Measurements from ENCODE around the gene ST6GALNAC1.

Gene ST6GALNAC1, protein sequence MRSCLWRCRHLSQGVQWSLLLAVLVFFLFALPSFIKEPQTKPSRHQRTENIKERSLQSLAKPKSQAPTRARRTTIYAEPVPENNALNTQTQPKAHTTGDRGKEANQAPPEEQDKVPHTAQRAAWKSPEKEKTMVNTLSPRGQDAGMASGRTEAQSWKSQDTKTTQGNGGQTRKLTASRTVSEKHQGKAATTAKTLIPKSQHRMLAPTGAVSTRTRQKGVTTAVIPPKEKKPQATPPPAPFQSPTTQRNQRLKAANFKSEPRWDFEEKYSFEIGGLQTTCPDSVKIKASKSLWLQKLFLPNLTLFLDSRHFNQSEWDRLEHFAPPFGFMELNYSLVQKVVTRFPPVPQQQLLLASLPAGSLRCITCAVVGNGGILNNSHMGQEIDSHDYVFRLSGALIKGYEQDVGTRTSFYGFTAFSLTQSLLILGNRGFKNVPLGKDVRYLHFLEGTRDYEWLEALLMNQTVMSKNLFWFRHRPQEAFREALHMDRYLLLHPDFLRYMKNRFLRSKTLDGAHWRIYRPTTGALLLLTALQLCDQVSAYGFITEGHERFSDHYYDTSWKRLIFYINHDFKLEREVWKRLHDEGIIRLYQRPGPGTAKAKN

GRCh38 chr17:76643553-76644148 is at the start of gene ST6GALNAC1:
ST6GALNAC1 (minus strand) TSS chr17:76643757; CDS start chr17:76643638, 119 bp downstream.
- DNase-seq, result peak; percentile 68
- H3K9me3 Mint-ChIP-seq, result peaks cover 13% of the 10 kb centered on the region
- H3K36me3 Mint-ChIP-seq, result peaks cover 3% of the 10 kb centered on the region
- peaks cover 20% of the 10 kb centered on the region for H3K27me3 Mint-ChIP-seq
- H3K27ac Mint-ChIP-seq, result peak within 1 kb of the TSS; percentile 83
- CTCF ChIA-PET, result interaction anchor here (1.0 to 1.7 kb wide), 3 partner anchors 13 to 37 kb away, joined by 3 to 6 read pairs (median 4); no protein-coding TSS in a partner anchor
- H3K4me3 Mint-ChIP-seq, result peak within 1 kb of the TSS; percentile 66
- H3K4me1 Mint-ChIP-seq, result peaks cover 39% of the 10 kb centered on the region

DNA sequence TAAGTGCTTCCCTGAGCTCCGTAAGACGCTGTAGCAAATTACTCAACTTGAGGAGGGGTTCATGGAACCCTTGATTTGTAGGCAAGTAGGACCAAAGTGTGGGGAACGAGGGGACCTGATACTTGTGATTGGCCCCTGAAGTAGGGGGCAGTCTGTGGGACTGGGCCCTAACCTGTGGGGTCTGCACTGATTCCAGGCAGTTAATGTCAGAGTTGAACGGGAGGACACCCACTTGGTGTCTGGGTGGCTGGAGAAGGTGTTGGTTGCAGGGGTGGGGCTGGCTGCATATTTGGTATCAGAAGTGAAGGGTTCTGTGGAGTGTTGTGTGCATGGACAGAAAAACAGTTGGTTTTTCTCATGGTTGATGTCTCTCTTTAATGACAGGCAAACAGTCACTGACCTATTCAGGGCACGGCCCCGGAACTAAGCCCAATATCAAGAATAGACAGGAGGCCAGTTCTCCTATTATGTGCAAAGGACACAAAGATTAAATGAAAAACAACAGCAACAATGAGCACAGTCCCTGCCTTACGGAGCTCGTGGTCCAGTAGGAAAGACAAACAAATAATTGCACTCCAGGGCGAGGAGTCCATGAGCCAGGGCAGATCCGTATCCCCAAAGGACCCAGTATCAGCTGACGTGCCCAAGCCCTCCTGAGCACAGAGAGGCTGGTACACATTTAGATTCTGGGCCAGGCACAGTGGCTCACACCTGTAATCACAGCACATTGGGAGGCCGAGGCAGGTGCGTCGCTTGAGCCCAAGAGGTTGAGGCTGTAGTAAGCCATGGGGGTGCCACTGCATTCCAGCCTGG is 48.0 kb upstream of the ST6GALNAC1 start:
- CTCF ChIA-PET, result interaction anchor here (0.8 to 2.0 kb wide), 2 partner anchors 10 to 30 kb away, joined by 3 to 9 read pairs; no protein-coding TSS in a partner anchor
- DNase-seq, result no peak
- no peak overlapping the region for H3K4me3 Mint-ChIP-seq
- no peaks in the 10 kb centered on the region for H3K9me3 Mint-ChIP-seq
- peaks cover 16% of the 10 kb centered on the region for H3K4me1 Mint-ChIP-seq
- no peak overlapping the region for H3K27ac Mint-ChIP-seq
- H3K36me3 Mint-ChIP-seq, result peaks cover 2% of the 10 kb centered on the region
- peaks cover 33% of the 10 kb centered on the region for H3K27me3 Mint-ChIP-seq

- CTCF ChIA-PET, result interaction anchor here (0.8 to 2.0 kb wide), 2 partner anchors 9 to 29 kb away, joined by 3 to 9 read pairs; no protein-coding TSS in a partner anchor
- H3K4me3 Mint-ChIP-seq, result no peak overlapping the region
- H3K36me3 Mint-ChIP-seq, result no peaks in the 10 kb centered on the region
- H3K27me3 Mint-ChIP-seq, result peaks cover 34% of the 10 kb centered on the region
- DNase-seq, result no peak
- no peaks in the 10 kb centered on the region for H3K9me3 Mint-ChIP-seq
- peaks cover 8% of the 10 kb centered on the region for H3K4me1 Mint-ChIP-seq
- H3K27ac Mint-ChIP-seq, result no peak overlapping the region
These were observed 47.2 kb upstream of the ST6GALNAC1 start for GRCh38 chr17:76690596-76691280.

GRCh38 chr17:76689859-76690258 is 46.3 kb upstream of the ST6GALNAC1 start:
- no peaks in the 10 kb centered on the region for H3K9me3 Mint-ChIP-seq
- no peak for DNase-seq
- H3K4me1 Mint-ChIP-seq, result no peaks in the 10 kb centered on the region
- H3K36me3 Mint-ChIP-seq, result no peaks in the 10 kb centered on the region
- H3K4me3 Mint-ChIP-seq, result no peak overlapping the region
- peaks cover 41% of the 10 kb centered on the region for H3K27me3 Mint-ChIP-seq
- CTCF ChIA-PET, result no interaction called here
- H3K27ac Mint-ChIP-seq, result no peak overlapping the region

DNA sequence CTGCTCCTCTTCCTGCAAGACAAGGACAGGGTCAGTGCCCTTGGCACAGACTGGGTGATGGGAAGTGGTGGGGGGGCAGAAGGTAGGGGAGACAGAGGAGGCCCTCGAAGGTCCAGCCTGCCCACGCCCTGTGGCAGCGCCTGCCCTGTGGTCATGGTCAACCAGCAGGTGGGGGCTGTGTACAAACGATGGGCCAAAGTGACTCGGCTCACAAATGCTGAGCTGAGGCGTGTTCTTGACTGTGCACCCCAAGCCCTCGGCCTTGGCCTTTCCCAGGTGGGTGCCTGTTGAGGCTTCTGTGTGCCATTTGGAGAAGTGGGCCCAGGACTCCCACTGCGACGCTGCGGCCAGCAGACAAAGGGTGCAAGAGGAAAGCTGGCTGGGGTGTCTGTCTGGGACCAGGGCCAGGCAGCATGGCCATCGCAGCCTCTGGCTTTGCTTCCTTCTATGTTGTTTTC is 44.6 kb upstream of the ST6GALNAC1 start:
- no peak for DNase-seq
- H3K4me3 Mint-ChIP-seq, result no peak overlapping the region
- no peaks in the 10 kb centered on the region for H3K4me1 Mint-ChIP-seq
- CTCF ChIA-PET, result no interaction called here
- no peaks in the 10 kb centered on the region for H3K9me3 Mint-ChIP-seq
- no peaks in the 10 kb centered on the region for H3K36me3 Mint-ChIP-seq
- H3K27me3 Mint-ChIP-seq, result peaks cover 44% of the 10 kb centered on the region
- H3K27ac Mint-ChIP-seq, result no peak overlapping the region

- Mint-ChIP-seq H3K27ac (no peak overlapping the region), H3K4me3 (no peak overlapping the region), H3K27me3 (peaks cover 44% of the 10 kb centered on the region), H3K4me1 (no peaks in the 10 kb centered on the region), H3K9me3 (no peaks in the 10 kb centered on the region), H3K36me3 (no peaks in the 10 kb centered on the region)
- CTCF ChIA-PET, result no interaction called here
- DNase-seq, result no peak
These were observed 44.0 kb upstream of the ST6GALNAC1 start for GRCh38 chr17:76687298-76688164.

- Mint-ChIP-seq H3K4me1 (peaks cover 2% of the 10 kb centered on the region), H3K4me3 (no peak overlapping the region), H3K27ac (no peak overlapping the region), H3K36me3 (no peaks in the 10 kb centered on the region), H3K9me3 (no peaks in the 10 kb centered on the region), H3K27me3 (peaks cover 52% of the 10 kb centered on the region)
- CTCF ChIA-PET, result interaction anchor here (1.6 kb wide), 1 partner anchor 164 kb away, joined by 3 read pairs; no protein-coding TSS in a partner anchor
- DNase-seq, result no peak
These were observed 43.2 kb upstream of the ST6GALNAC1 start for GRCh38 chr17:76686538-76687297.

- Mint-ChIP-seq H3K36me3 (peaks cover 1% of the 10 kb centered on the region), H3K27ac (no peak overlapping the region), H3K4me1 (peaks cover 5% of the 10 kb centered on the region), H3K9me3 (no peaks in the 10 kb centered on the region), H3K27me3 (peaks cover 53% of the 10 kb centered on the region), H3K4me3 (no peak overlapping the region)
- CTCF ChIA-PET, result interaction anchor here (1.6 kb wide), 1 partner anchor 163 kb away, joined by 3 read pairs; no protein-coding TSS in a partner anchor
- DNase-seq, result no peak
These were observed 42.3 kb upstream of the ST6GALNAC1 start for GRCh38 chr17:76685846-76686245.

DNA sequence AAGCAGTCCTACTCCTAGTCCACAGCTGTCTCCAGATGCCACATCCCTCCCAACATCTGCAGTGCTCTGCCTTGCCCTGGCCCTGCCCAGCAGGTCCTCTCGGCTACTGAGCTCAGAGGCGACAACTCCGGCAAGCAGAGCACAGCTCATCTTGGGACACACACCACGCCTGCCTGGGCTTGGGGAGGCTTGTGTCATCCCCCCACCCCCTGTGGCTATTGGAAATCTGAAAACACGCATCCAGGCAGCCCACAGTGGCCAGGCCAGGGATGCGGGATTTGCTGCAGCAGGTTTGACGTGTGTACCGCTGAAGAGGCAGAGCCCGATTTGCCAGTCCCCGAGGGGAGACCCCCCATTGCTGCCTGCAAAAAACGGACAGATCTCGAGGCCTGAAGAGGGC is 41.8 kb upstream of the ST6GALNAC1 start:
- no peaks in the 10 kb centered on the region for H3K9me3 Mint-ChIP-seq
- CTCF ChIA-PET, result interaction anchor here (1.6 kb wide), 1 partner anchor 162 kb away, joined by 3 read pairs; no protein-coding TSS in a partner anchor
- peaks cover 1% of the 10 kb centered on the region for H3K36me3 Mint-ChIP-seq
- no peak overlapping the region for H3K27ac Mint-ChIP-seq
- H3K4me1 Mint-ChIP-seq, result peaks cover 5% of the 10 kb centered on the region
- peaks cover 55% of the 10 kb centered on the region for H3K27me3 Mint-ChIP-seq
- H3K4me3 Mint-ChIP-seq, result no peak overlapping the region
- no peak for DNase-seq

GRCh38 chr17:76684756-76685155 is 41.2 kb upstream of the ST6GALNAC1 start:
- no peak overlapping the region for H3K27ac Mint-ChIP-seq
- peaks cover 55% of the 10 kb centered on the region for H3K27me3 Mint-ChIP-seq
- peaks cover 1% of the 10 kb centered on the region for H3K36me3 Mint-ChIP-seq
- no peak for DNase-seq
- H3K9me3 Mint-ChIP-seq, result no peaks in the 10 kb centered on the region
- CTCF ChIA-PET, result interaction anchor here (1.5 kb wide), 1 partner anchor 127 kb away, joined by 4 read pairs; no protein-coding TSS in a partner anchor
- no peak overlapping the region for H3K4me3 Mint-ChIP-seq
- peaks cover 5% of the 10 kb centered on the region for H3K4me1 Mint-ChIP-seq

DNA sequence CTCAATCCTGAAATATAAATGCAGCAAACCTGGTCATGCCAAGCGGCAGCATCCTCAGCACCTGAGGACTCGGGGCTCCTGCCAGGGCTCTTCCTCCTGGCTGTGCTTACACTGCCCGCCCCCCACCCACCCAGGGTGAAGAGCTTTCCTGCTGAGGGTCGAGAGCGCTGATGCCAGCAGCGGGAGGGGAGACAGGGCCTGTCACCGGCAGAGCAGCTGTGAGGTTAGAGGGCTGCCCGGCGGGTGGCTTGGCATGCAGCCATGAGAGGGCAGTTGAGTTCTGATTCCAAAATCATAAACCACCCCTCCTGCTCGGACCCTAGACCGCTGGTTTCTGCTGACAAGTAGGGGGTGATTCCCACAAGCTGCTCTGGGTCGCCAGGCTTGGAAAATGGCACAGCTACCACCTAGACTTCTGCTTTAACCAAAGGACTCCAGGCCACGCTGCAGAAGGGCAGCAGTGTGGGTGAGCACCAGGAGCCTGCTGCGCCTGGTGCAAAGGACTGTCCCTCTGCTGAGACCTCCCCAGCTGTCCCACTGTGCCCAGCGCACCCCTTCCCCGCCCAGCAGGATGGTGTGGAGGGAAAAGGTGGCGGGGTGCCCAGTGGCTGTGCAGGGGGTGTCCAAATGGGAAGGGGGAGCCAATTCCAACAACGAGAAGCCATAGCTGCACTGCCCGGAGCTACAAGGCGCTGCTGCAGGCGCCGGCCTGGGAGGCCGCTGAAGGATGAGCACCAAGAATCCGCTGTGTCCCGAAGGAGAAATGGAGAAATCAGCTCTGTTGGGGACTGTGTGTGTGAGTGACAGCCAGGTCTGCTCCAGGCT is 40.6 kb upstream of the ST6GALNAC1 start:
- Mint-ChIP-seq H3K4me3 (no peak overlapping the region), H3K4me1 (peaks cover 5% of the 10 kb centered on the region), H3K9me3 (no peaks in the 10 kb centered on the region), H3K27me3 (peaks cover 53% of the 10 kb centered on the region), H3K36me3 (peaks cover 1% of the 10 kb centered on the region), H3K27ac (no peak overlapping the region)
- CTCF ChIA-PET, result interaction anchor here (0.9 to 1.5 kb wide), 2 partner anchors 29 to 126 kb away, joined by 4 read pairs; no protein-coding TSS in a partner anchor
- no peak for DNase-seq
